ENCODE results near the gene MASP2.

GRCh38 chr1:11056504-11056903 is 9.5 kb upstream of the MASP2 start:
- TF ChIP-seq RCOR1 (IDR thresholded peaks at IDR 0.05; ENCODE audit: low read depth, low read length) (no peak), CTCF (IDR thresholded peaks at IDR 0.05) (no peak), EHMT2 (IDR thresholded peaks at IDR 0.05; ENCODE audit: low read depth) (no peak), POLR2A (IDR thresholded peaks at IDR 0.05; ENCODE audit: low read length) (no peak), JUN (IDR thresholded peaks at IDR 0.05) (no peak), RARB (CRISPR knock-in tag; IDR thresholded peaks at IDR 0.05) (no peak), BHLHE40 (IDR thresholded peaks at IDR 0.05; ENCODE audit: low read depth, low read length) (no peak)
- TF ChIP-seq, protein P1, sequence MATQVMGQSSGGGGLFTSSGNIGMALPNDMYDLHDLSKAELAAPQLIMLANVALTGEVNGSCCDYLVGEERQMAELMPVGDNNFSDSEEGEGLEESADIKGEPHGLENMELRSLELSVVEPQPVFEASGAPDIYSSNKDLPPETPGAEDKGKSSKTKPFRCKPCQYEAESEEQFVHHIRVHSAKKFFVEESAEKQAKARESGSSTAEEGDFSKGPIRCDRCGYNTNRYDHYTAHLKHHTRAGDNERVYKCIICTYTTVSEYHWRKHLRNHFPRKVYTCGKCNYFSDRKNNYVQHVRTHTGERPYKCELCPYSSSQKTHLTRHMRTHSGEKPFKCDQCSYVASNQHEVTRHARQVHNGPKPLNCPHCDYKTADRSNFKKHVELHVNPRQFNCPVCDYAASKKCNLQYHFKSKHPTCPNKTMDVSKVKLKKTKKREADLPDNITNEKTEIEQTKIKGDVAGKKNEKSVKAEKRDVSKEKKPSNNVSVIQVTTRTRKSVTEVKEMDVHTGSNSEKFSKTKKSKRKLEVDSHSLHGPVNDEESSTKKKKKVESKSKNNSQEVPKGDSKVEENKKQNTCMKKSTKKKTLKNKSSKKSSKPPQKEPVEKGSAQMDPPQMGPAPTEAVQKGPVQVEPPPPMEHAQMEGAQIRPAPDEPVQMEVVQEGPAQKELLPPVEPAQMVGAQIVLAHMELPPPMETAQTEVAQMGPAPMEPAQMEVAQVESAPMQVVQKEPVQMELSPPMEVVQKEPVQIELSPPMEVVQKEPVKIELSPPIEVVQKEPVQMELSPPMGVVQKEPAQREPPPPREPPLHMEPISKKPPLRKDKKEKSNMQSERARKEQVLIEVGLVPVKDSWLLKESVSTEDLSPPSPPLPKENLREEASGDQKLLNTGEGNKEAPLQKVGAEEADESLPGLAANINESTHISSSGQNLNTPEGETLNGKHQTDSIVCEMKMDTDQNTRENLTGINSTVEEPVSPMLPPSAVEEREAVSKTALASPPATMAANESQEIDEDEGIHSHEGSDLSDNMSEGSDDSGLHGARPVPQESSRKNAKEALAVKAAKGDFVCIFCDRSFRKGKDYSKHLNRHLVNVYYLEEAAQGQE (IDR thresholded peaks at IDR 0.05), result no peak
- TF ChIP-seq, protein P2, sequence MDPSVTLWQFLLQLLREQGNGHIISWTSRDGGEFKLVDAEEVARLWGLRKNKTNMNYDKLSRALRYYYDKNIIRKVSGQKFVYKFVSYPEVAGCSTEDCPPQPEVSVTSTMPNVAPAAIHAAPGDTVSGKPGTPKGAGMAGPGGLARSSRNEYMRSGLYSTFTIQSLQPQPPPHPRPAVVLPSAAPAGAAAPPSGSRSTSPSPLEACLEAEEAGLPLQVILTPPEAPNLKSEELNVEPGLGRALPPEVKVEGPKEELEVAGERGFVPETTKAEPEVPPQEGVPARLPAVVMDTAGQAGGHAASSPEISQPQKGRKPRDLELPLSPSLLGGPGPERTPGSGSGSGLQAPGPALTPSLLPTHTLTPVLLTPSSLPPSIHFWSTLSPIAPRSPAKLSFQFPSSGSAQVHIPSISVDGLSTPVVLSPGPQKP (IDR thresholded peaks at IDR 0.05; ENCODE audit: low read depth, low read length), result no peak

All from A549 (cell line).